DMS 273 treated with DMSO at 0.1 percent for 48 hours (cell line): ENCODE measurements around the gene PEPD.

ENCODE experiments used
- DNase-seq: peaks from one replicate; lab custom pipeline; 2025; lab: John Stamatoyannopoulos, UW

Gene PEPD

DNA sequence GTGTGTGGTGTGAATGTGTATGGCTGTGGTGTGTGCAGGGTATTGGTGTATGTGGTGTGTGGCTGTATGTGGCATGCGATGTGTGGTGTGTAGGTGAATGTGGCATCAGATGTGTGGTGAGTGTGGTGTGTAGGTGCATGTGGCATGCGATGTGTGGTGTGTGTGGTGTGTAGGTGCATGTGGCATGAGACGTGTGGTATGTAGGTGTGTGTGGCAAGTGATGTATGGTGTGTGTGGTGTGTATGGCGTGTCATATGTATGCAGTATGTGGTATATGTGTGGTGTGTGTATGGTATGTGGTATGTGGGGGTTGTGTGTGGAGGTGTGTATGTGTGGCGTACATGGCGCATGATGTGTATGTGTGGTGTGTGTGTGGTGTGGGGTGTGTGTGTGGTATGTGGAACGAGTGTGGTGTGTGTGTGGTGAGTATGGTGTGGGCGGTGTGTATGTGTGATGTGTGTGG lies 63.4 kb downstream of the PEPD start:
- DNase-seq = no peak

DNA sequence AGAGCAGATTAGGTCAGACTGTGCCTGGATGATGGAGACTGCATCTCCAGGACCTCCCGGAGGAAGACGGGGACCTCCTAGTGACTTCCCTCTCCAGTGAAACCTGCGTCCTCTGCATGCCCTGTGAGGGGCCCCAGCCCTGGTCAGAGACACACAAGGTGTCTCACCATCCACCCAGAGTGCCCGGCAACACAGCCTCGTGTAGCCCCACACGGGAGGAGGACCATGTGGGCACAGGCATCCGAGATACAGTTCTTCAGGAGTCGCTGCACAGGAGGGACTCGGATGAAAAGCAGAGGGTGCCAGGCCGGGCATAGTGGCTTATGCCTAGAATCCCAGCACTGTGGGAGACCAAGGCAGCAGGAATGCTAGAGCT lies 64.8 kb downstream of the PEPD start:
- DNase-seq = no peak

DNA sequence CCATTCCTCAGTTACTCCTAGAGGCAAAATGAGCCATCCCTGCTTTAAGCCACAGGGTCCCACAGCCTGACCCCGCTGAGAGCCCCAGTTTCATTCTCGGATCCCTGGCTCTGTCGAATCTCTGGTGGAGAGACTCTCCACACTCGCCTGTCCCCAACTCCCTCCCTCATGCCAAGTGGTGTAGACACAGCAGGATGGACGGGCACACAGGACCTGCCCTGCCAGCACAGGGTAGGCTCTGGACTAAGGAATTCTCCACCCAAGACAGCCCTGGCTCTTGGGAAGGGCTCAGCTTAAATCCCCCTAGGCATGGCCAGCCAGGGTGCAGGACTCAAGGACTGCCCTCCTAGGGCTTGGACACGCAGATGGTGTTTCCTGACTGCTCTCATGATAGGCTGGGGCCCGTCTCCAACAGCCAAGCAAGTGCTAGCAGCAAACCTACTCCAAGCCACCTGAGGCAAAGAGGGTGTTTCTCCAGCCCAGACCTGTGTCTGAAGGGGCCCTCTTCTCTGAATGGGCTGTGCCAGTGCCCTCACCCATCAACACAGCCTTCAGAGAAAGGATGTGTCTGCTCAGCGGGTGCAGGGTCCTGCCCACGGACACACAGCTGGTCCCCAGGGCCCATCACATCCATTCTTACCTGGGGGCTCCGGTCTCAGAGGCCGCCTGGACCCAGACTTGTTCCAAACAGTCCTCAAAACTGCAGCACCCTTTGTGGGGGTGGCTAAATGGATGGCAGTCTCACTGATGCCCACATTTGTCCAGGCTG lies 65.3 kb downstream of the PEPD start:
- DNase-seq = no peak

DNA sequence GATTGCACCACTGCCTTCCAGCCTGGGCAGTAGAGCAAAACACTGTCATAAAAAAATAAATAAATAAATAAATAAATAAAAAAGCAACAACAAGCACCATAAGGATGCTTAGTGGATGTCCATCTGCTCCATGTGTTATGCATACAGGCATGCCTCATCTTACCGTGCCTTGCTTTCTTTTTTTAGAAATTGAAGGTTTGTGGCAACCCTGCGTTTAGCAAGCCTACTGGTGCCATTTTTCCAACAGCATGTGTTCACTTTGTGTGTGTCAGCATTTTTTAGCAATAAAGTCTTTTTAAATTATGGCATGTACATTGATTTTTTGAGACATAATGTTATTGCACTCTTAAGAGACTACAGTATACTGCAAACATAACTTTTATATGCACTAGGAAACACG lies 68.3 kb downstream of the PEPD start:
- no peak for DNase-seq

DNA sequence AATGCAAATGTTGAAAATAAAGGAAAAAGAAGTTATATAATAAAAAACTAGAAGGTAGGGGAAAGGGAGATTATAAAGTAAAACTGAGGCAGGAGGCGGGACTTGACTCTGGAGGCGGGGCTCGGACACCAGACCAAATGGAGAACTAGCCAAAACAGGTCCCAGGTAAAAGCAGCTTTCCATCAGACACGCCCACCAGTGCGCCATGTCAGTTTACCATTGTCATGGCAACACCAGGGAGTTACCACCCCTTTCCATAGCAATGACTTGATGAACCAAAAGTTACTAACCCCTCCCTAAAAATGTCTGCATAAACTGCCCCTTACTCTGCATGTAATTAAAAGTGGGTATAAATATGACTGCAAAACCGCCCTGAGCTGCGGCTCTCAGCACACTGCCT lies 70.9 kb downstream of the PEPD start:
- DNase-seq = no peak

DNA sequence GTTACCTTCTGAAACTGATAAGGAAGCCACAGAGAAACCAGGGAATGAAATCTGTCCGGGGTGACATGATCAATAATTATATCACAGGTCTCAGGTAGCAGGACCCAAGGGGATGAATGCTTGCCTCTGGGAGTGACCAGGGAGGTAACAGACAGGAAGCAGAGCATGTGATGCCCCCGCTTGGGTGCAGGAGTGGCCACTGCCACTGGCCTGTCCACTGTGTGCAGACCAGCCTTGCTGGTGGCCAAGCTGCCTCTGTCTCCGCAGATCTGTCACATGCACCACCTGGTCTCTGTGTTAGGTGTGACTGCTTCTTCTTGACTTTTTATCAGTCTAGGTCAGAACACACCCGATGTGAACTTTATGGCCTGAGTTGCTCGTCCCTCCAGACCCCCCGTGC lies 71.8 kb downstream of the PEPD start:
- DNase-seq = no peak

GRCh38 chr19:33448159-33448516 lies 73.5 kb downstream of the PEPD start:
- DNase-seq = no peak

- DNase-seq = no peak
Measured at GRCh38 chr19:33447336-33448158, 74.0 kb downstream of the PEPD start.

- no peak for DNase-seq
Measured at GRCh38 chr19:33446330-33447293, 75.0 kb downstream of the PEPD start.

- no peak for DNase-seq
Measured at GRCh38 chr19:33445442-33446329, 75.9 kb downstream of the PEPD start.

DNA sequence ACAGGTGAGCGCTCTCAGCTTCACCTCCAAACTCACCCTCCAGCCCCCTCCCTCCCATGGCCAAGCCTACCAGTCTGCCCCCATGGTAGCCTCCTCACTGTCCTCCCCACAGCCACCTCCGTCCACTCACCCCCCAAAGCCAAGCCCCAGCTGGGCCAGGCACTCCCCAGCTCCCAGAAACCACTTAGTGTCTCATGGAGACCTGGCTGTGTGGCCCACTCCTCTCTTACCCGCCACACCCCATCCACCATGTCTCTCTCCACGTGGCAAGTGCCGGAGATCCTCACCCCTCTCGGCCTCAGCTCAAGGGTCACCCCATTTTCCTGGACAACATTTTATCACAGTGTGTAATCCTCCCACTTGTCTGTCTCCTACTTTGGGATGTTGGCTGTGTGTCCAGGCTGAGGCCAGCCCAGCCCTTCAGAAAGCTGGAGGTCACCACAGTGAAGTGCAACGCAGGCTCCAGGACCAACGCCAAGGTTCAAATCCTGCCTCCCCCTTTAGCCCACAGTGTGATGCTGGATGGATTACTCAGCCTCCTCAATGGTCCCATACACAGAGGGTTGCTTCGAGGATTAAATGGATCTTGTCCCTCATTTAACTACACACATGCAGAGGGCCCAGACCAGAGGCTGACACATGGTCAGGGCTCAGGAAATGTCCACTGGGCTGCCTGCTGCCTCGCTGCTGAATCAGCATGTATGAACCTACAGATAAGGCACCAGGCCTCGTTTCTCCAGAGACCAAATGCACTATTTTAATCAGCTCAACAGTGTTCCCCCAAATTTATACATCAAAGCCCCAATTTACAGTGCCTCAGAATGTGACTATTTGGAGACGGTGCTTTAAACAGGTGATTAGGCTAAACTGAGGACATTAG lies 76.8 kb downstream of the PEPD start:
- no peak for DNase-seq

GRCh38 chr19:33443638-33444561 lies 77.7 kb downstream of the PEPD start:
- no peak for DNase-seq

GRCh38 chr19:33442706-33443105 lies 78.9 kb downstream of the PEPD start:
- no peak for DNase-seq

- DNase-seq = no peak
Measured at GRCh38 chr19:33441828-33442227, 79.8 kb downstream of the PEPD start.

DNA sequence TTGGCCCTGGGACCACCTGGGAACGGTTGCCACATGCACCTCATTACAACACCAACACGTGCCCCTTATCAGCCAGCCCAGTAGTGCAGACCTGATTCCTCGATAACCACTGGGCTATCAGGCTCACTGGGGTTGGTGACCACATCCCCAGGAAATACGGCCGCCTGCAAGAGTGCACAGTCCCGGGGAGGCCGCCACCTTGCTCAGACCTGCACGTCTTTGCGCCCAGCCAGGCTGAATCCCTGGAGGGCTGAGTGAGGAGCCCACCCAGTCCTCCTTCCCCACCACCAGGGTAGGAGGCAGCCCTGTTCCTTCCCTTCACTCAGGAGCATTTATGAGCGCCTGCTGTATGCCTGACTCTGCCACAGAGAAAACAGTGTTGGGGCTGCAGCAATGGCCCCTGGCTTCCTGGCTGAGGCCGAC lies 80.3 kb downstream of the PEPD start:
- no peak for DNase-seq

- DNase-seq = no peak
Measured at GRCh38 chr19:33440682-33441081, 80.9 kb downstream of the PEPD start.

DNA sequence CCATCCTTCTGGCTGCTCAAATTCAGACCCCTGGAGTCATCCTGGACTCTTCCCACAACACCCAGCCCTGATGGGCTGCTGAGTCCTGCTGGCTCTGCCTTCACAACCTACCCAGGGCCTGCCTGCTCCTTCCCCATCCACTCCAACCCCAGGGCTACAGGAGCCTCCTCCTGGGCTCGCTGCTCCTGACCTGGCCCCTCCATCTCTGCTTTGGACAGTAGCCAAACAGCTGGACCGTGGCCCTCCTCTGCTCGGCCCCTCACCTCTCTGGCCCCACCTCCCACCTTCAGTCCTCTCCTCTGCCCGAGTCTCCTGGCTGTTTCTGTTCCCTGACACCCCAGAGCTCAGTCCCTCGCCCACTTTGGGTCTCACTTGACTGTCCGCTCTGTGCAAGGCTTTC lies 81.3 kb downstream of the PEPD start:
- no peak for DNase-seq

DNA sequence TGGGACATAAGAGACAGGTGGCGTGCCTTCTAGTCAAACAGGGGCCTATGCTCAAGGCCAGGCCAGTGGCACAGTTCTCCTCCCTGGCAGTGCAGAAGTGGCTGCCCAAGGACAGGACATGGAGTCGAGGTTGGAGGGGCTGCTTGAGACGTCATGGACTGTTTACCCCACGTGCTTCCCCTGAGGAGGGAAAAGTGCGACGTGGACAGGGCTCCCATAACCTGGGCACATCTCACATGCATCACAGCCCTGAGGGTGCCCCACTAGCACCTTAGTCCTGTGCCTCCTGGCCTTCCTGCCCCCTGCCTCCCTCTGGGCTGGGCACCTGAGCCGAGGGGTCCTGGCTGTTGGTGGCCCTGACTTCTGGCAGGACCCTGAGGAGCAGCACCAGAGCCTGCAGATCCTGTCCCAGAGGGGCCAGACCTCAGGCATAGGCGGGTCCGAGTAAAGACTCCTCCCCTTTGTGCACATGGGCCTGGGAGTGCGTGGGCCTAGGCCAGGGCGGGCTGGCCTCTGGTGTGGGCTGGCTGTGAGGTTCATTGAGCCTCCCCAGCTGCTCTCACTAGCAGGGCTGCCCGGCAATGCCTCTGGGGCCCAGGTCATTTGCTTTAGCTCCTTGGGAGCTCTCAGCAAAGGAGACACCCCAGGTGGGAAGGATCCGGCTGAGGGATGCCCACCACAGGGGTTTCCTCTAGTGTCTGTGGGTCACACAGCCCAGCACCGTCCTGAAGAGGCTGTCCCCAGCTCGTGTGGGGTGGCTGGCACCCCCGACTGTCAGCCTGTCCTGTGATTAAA lies 82.4 kb downstream of the PEPD start:
- DNase-seq = no peak
